ENCODE measurements around the gene SPINK4. TPM values are rescaled to one million over a fixed set of nuclear protein-coding genes. Genes with fewer than 3 reads are reported as not detected.

The SPINK4 gene
- total RNA-seq, 1 donor from 2014 or later = not detected

- TF ChIP-seq CTCF (IDR thresholded peaks at IDR 0.05) = no peak
- Mint-ChIP-seq H3K27ac (ENCODE audit: unreplicated experiment) (no peak overlapping the region), H3K4me3 (ENCODE audit: unreplicated experiment) (no peak overlapping the region), H3K9me3 (ENCODE audit: unreplicated experiment) (no peaks in the 10 kb centered on the region), H3K27me3 (ENCODE audit: unreplicated experiment) (peaks cover 3% of the 10 kb centered on the region), H3K36me3 (ENCODE audit: unreplicated experiment) (no peaks in the 10 kb centered on the region), H3K4me1 (ENCODE audit: unreplicated experiment) (peaks cover 12% of the 10 kb centered on the region)
- no peak for DNase-seq (ENCODE audit: extremely low spot score, unreplicated experiment)
Measured at GRCh38 chr9:33233626-33234342, 6.2 kb upstream of the SPINK4 start.

GRCh38 chr9:33234511-33235467 lies 5.2 kb upstream of the SPINK4 start:
- no peak for DNase-seq (ENCODE audit: extremely low spot score, unreplicated experiment)

GRCh38 chr9:33236571-33236970 lies 3.4 kb upstream of the SPINK4 start:
- H3K4me3 Mint-ChIP-seq (ENCODE audit: unreplicated experiment) = no peak overlapping the region
- H3K4me1 Mint-ChIP-seq (ENCODE audit: unreplicated experiment) = peaks cover 12% of the 10 kb centered on the region
- DNase-seq (ENCODE audit: extremely low spot score, unreplicated experiment) = no peak
- TF ChIP-seq CTCF (IDR thresholded peaks at IDR 0.05) = no peak
- H3K27ac Mint-ChIP-seq (ENCODE audit: unreplicated experiment) = no peak overlapping the region
- H3K36me3 Mint-ChIP-seq (ENCODE audit: unreplicated experiment) = no peaks in the 10 kb centered on the region
- peaks cover 10% of the 10 kb centered on the region for H3K27me3 Mint-ChIP-seq (ENCODE audit: unreplicated experiment)
- no peaks in the 10 kb centered on the region for H3K9me3 Mint-ChIP-seq (ENCODE audit: unreplicated experiment)

More at GRCh38 chr9:33234511-33235467, 5.2 kb upstream of the SPINK4 start:
- Mint-ChIP-seq H3K27ac (ENCODE audit: unreplicated experiment) (no peak overlapping the region), H3K36me3 (ENCODE audit: unreplicated experiment) (no peaks in the 10 kb centered on the region), H3K27me3 (ENCODE audit: unreplicated experiment) (peaks cover 3% of the 10 kb centered on the region), H3K4me3 (ENCODE audit: unreplicated experiment) (no peak overlapping the region), H3K4me1 (ENCODE audit: unreplicated experiment) (peaks cover 12% of the 10 kb centered on the region), H3K9me3 (ENCODE audit: unreplicated experiment) (no peaks in the 10 kb centered on the region)
- no peak for TF ChIP-seq CTCF (IDR thresholded peaks at IDR 0.05)

- DNase-seq (ENCODE audit: extremely low spot score, unreplicated experiment) = no peak
- no peaks in the 10 kb centered on the region for H3K4me1 Mint-ChIP-seq (ENCODE audit: unreplicated experiment)
- no peaks in the 10 kb centered on the region for H3K36me3 Mint-ChIP-seq (ENCODE audit: unreplicated experiment)
- peaks cover 11% of the 10 kb centered on the region for H3K27me3 Mint-ChIP-seq (ENCODE audit: unreplicated experiment)
- TF ChIP-seq CTCF (IDR thresholded peaks at IDR 0.05) = no peak
- H3K4me3 Mint-ChIP-seq (ENCODE audit: unreplicated experiment) = no peak overlapping the region
- no peak overlapping the region for H3K27ac Mint-ChIP-seq (ENCODE audit: unreplicated experiment)
- no peaks in the 10 kb centered on the region for H3K9me3 Mint-ChIP-seq (ENCODE audit: unreplicated experiment)
Measured at GRCh38 chr9:33241298-33241697, 1.3 kb downstream of the SPINK4 start.

- no peaks in the 10 kb centered on the region for H3K36me3 Mint-ChIP-seq (ENCODE audit: unreplicated experiment)
- TF ChIP-seq CTCF (IDR thresholded peaks at IDR 0.05) = no peak
- H3K4me1 Mint-ChIP-seq (ENCODE audit: unreplicated experiment) = no peaks in the 10 kb centered on the region
Measured at GRCh38 chr9:33242609-33243134, 2.7 kb downstream of the SPINK4 start.

More at GRCh38 chr9:33242609-33243134, 2.7 kb downstream of the SPINK4 start:
- Mint-ChIP-seq H3K9me3 (ENCODE audit: unreplicated experiment) (no peaks in the 10 kb centered on the region), H3K27me3 (ENCODE audit: unreplicated experiment) (peaks cover 11% of the 10 kb centered on the region), H3K4me3 (ENCODE audit: unreplicated experiment) (no peak overlapping the region), H3K27ac (ENCODE audit: unreplicated experiment) (no peak overlapping the region)
- DNase-seq (ENCODE audit: extremely low spot score, unreplicated experiment) = no peak

All from osteocyte (in vitro differentiated cells).